H9 (cell line): ENCODE results near the gene RITA1. TPM values are rescaled to one million over a fixed set of nuclear protein-coding genes. Genes with fewer than 3 reads are reported as not detected.

ENCODE experiments used
- DNase-seq: peaks from one replicate; pipeline ENCODE4 v3.0.0-alpha.2; 2017
- H2AFZ ChIP-seq: one replicate; pipeline ENCODE4 v1.6.1; 2013; ENCODE audit warnings: mild to moderate bottlenecking, low read length, control low read depth, moderate library complexity
- H2AK5ac ChIP-seq: 2 replicates; pipeline ENCODE4 v1.6.1; 2013; ENCODE audit warnings: low read length, control low read depth, mixed read lengths; ENCODE audit not compliant: insufficient read length
- H2BK120ac ChIP-seq: one replicate; pipeline ENCODE4 v1.6.1; 2013; ENCODE audit warnings: low read depth, mild to moderate bottlenecking, low read length, control low read depth, inconsistent platforms; ENCODE audit not compliant: poor library complexity, severe bottlenecking
- H2BK12ac ChIP-seq: 2 replicates; pipeline ENCODE4 v1.6.1; 2013; ENCODE audit warnings: low read length, control low read depth, mixed read lengths, low read depth; ENCODE audit not compliant: insufficient read length
- H2BK15ac ChIP-seq: 2 replicates; pipeline ENCODE4 v1.6.1; 2013; ENCODE audit warnings: low read depth, low read length, control low read depth
- H2BK20ac ChIP-seq: one replicate; pipeline ENCODE4 v1.6.1; 2013; ENCODE audit warnings: low read depth, mild to moderate bottlenecking, low read length, control low read depth, inconsistent platforms; ENCODE audit not compliant: poor library complexity, severe bottlenecking
- H2BK5ac ChIP-seq: 2 replicates; pipeline ENCODE4 v1.6.1; 2013; ENCODE audit warnings: low read length, control low read depth, mixed read lengths; ENCODE audit not compliant: insufficient read length
- H3K14ac ChIP-seq: 2 replicates; pipeline ENCODE4 v1.6.1; 2013; ENCODE audit warnings: low read length, control low read depth; ENCODE audit not compliant: insufficient read depth
- H3K18ac ChIP-seq: 2 replicates; pipeline ENCODE4 v1.6.1; 2013; ENCODE audit warnings: low read depth, mild to moderate bottlenecking, mixed read lengths, low read length, control low read depth; ENCODE audit not compliant: insufficient read length
- H3K23ac ChIP-seq: 2 replicates; pipeline ENCODE4 v1.6.1; 2013; ENCODE audit warnings: low read length, control low read depth, mixed read lengths, low read depth; ENCODE audit not compliant: insufficient read length
- H3K23me2 ChIP-seq: 2 replicates; pipeline ENCODE4 v1.6.1; 2013; ENCODE audit warnings: low read depth, mild to moderate bottlenecking, mixed read lengths, low read length, control low read depth; ENCODE audit not compliant: insufficient read length, poor library complexity, severe bottlenecking
- H3K27ac ChIP-seq: 2 replicates; pipeline ENCODE4 v1.5.1; 2013; ENCODE audit warnings: low read length, control low read depth, mixed read lengths, low read depth; ENCODE audit not compliant: insufficient read length
- H3K27me3 ChIP-seq: 2 replicates; pipeline ENCODE4 v1.6.1; 2013; ENCODE audit warnings: low read length, control low read depth, inconsistent platforms; ENCODE audit not compliant: insufficient read depth
- H3K4ac ChIP-seq: 2 replicates; pipeline ENCODE4 v1.6.1; 2013; ENCODE audit warnings: low read depth, mild to moderate bottlenecking, control low read depth, inconsistent platforms, low read length, moderate library complexity
- H3K4me1 ChIP-seq: 2 replicates; pipeline ENCODE4 v1.6.1; 2013; ENCODE audit warnings: low read length, control low read depth, inconsistent platforms; ENCODE audit not compliant: insufficient read depth
- H3K4me2 ChIP-seq: 2 replicates; pipeline ENCODE4 v1.6.1; 2013; ENCODE audit warnings: low read length, control low read depth, mixed read lengths; ENCODE audit not compliant: insufficient read length, insufficient read depth
- H3K56ac ChIP-seq: 2 replicates; pipeline ENCODE4 v1.6.1; 2013; ENCODE audit warnings: low read depth, mild to moderate bottlenecking, mixed read lengths, low read length, control low read depth; ENCODE audit not compliant: insufficient read length
- H3K79me1 ChIP-seq: 2 replicates; pipeline ENCODE4 v1.6.1; 2013; ENCODE audit warnings: low read depth, mild to moderate bottlenecking, moderate library complexity, low read length, control low read depth, inconsistent platforms; ENCODE audit not compliant: insufficient read depth, poor library complexity, severe bottlenecking
- H3K79me2 ChIP-seq: 2 replicates; pipeline ENCODE4 v1.6.1; 2013; ENCODE audit warnings: low read length, control low read depth, inconsistent platforms; ENCODE audit not compliant: insufficient read depth
- H3K9ac ChIP-seq: 2 replicates; pipeline ENCODE4 v1.6.1; 2013; ENCODE audit warnings: low read length, control low read depth, mixed read lengths; ENCODE audit not compliant: insufficient read length; ENCODE audit errors: extremely low read depth
- H3K9me3 ChIP-seq: one replicate; pipeline ENCODE4 v1.6.1; 2013; ENCODE audit warnings: low read depth, low read length, inconsistent platforms; ENCODE audit not compliant: control insufficient read depth
- H3T11ph ChIP-seq: one replicate; pipeline ENCODE4 v1.6.1; 2013; ENCODE audit warnings: mild to moderate bottlenecking, low read length, control low read depth, inconsistent platforms
- H4K20me1 ChIP-seq: one replicate; pipeline ENCODE4 v1.6.1; 2013; ENCODE audit not compliant: control insufficient read depth, insufficient read length, insufficient read depth
- H4K5ac ChIP-seq: 2 replicates; pipeline ENCODE4 v1.6.1; 2013; ENCODE audit warnings: low read depth, mild to moderate bottlenecking, mixed read lengths, low read length, control low read depth; ENCODE audit not compliant: insufficient read length
- H4K8ac ChIP-seq: replicated peaks from 2 replicates; pipeline ENCODE4 v1.6.1; 2013; ENCODE audit warnings: low read length, control low read depth, mixed read lengths, low read depth; ENCODE audit not compliant: insufficient read length
- H4K91ac ChIP-seq: 2 replicates; pipeline ENCODE4 v1.6.1; 2013; ENCODE audit warnings: low read depth, mild to moderate bottlenecking, moderate library complexity, mixed read lengths, low read length, control low read depth; ENCODE audit not compliant: insufficient read length
- H3K27ac Mint-ChIP-seq, 3 experiments: 2 replicates in 2 of 3; 3 replicates in 1 of 3; pipeline ENCODE4 v1.8.0; 2020 to 2021; ENCODE audit warnings: mixed read lengths in 3 of 3, mild to moderate bottlenecking in 1 of 3, moderate library complexity in 1 of 3
- H3K27me3 Mint-ChIP-seq: 2 replicates; pipeline ENCODE4 v1.8.0; 2021; ENCODE audit warnings: low read depth, mild to moderate bottlenecking, moderate library complexity, mixed read lengths
- H3K36me3 Mint-ChIP-seq, 3 experiments: 2 replicates in 2 of 3; 3 replicates in 1 of 3; pipeline ENCODE4 v1.8.0; 2020 to 2021; ENCODE audit warnings: low read depth in 3 of 3, mixed read lengths in 3 of 3; ENCODE audit not compliant: insufficient read depth in 1 of 3
- H3K4me1 Mint-ChIP-seq, 2 experiments: 2 replicates each; pipeline ENCODE4 v1.8.0; 2020; ENCODE audit warnings: mixed read lengths in 2 of 2
- H3K4me3 Mint-ChIP-seq, 2 experiments: 2 replicates in 1 of 2; 3 replicates in 1 of 2; pipeline ENCODE4 v1.8.0; 2020 to 2021; ENCODE audit warnings: mild to moderate bottlenecking in 2 of 2, mixed read lengths in 2 of 2, moderate library complexity in 1 of 2
- H3K9me3 Mint-ChIP-seq, 2 experiments: 2 replicates in 1 of 2; 3 replicates in 1 of 2; pipeline ENCODE4 v1.8.0; 2020; ENCODE audit warnings: mild to moderate bottlenecking in 2 of 2, mixed read lengths in 2 of 2, moderate library complexity in 1 of 2
- CTCF ChIP-seq: fragments of 200-600 bp; sonication (generic); conservative IDR thresholded peaks from 3 replicates; pipeline ENCODE4 v1.8.0; 2021; ENCODE audit warnings: antibody characterized with exemption, mild to moderate bottlenecking
- WGBS: extraction: QIAGEN DNeasy Blood & Tissue Kit; methylation state at CpG from one replicate; pipeline ENCODE4 v1.1.7; 2013; ENCODE audit warnings: missing lambda C conversion rate, low lambda C conversion rate, mixed read lengths; ENCODE audit not compliant: insufficient read length; ENCODE audit errors: extremely low coverage; 5-methylcytosine and 5-hydroxymethylcytosine counted together
- total RNA-seq: library from RNA; stranded (reverse); gene quantifications from 2 replicates; pipeline ENCODE4 v1.2.1, GENCODE V29; 2021

The RITA1 gene
- total RNA-seq, 1 experiment from 2014 or later, result 26.1 TPM

- no peak overlapping the region for H2BK120ac ChIP-seq
- H4K91ac ChIP-seq, result no peak overlapping the region
- no peak overlapping the region for H3K9ac ChIP-seq
- H2BK5ac ChIP-seq, result no peak overlapping the region
- H3K27me3 ChIP-seq, result no peaks in the 10 kb centered on the region
- no peak overlapping the region for H2AFZ ChIP-seq
- peaks cover 9% of the 10 kb centered on the region for H3K79me1 ChIP-seq
- H2BK15ac ChIP-seq, result no peak overlapping the region
- H3K9me3 ChIP-seq, result no peaks in the 10 kb centered on the region
- H3K14ac ChIP-seq, result no peak overlapping the region
- no peak overlapping the region for H2AK5ac ChIP-seq
- H3T11ph ChIP-seq, result no peak overlapping the region
- no peak overlapping the region for H3K18ac ChIP-seq
- no peak overlapping the region for H4K5ac ChIP-seq
- peak; percentile 74 for DNase-seq
- no peaks in the 10 kb centered on the region for H3K4me1 ChIP-seq
- H3K79me2 ChIP-seq, result peaks cover 5% of the 10 kb centered on the region; the same call in 1 of the 2 replicates
- no peak overlapping the region for H3K23ac ChIP-seq
- H4K20me1 ChIP-seq, result no peaks in the 10 kb centered on the region
- Mint-ChIP-seq H3K36me3 (peaks cover 29 to 54% (median 46%) of the 10 kb centered on the region in 3 experiments), H3K4me3 (no peak overlapping the region), H3K27me3 (no peaks in the 10 kb centered on the region), H3K4me1 (peaks cover 15 to 27% of the 10 kb centered on the region in 2 experiments), H3K9me3 (no peaks in the 10 kb centered on the region), H3K27ac (no peak overlapping the region)
- no peak overlapping the region for H3K27ac ChIP-seq
- no peak overlapping the region for H2BK20ac ChIP-seq
- no peak overlapping the region for H4K8ac ChIP-seq
- no peak overlapping the region for H3K4ac ChIP-seq
- WGBS, result no CpG with 5 or more reads among the region's 4 CpGs
- H2BK12ac ChIP-seq, result no peak overlapping the region
- peaks cover 5% of the 10 kb centered on the region for H3K23me2 ChIP-seq
- no peak overlapping the region for H3K4me2 ChIP-seq
- TF ChIP-seq CTCF, result no peak
- no peak overlapping the region for H3K56ac ChIP-seq
Measured at GRCh38 chr12:113190761-113191160, 5.2 kb downstream of the RITA1 start.
